ENCODE data around the gene BCORL1.

The BCORL1 gene

DNA sequence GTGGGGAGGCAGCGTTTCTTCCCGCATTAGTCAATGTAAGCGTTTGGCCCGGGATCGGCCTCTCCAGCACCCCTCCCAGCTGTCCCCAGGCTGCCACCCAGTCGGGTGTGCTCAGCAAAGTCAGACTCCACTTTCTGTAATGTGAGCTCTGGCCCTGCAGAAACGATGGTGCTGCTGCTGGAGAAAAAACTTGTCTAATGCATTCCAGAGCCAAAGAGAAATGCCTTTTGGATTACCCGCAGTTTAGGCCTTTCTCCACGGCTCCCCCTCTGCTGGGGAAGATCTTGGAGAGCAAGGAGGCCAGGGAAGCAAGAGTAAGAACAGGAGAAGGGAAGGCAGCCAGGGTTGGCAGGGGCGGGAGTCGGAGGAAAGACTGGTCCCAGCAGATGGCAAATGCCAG, 72.7 kb downstream of the BCORL1 start:
- in situ Hi-C loops (cut with MboI; ENCODE audit: low sequenced_read_pairs) = loop anchor here (10.0 kb wide), 1 partner anchor 130 kb away; no protein-coding TSS in a partner anchor

DNA sequence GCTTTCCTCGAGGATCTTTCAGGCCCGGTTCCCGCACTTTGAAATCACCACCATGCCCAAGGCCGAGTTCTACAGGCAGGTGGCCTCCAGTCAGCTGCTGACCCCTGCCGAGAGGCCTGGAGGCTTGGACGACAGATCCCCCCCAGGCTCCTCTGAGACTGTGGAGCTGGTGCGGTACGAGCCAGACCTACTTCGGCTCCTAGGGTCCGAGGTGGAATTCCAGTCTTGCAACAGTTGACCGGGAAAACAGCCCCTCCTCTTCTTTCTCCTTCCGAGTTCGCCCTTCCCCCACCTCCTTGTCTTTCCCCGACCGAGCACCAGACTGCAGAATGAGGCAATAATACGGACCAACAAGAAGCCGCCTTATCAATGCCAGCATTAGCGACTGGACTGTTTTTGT, 73.5 kb downstream of the BCORL1 start:
- in situ Hi-C loops (cut with MboI; ENCODE audit: low sequenced_read_pairs) = loop anchor here (10.0 kb wide), 1 partner anchor 131 kb away; no protein-coding TSS in a partner anchor

DNA sequence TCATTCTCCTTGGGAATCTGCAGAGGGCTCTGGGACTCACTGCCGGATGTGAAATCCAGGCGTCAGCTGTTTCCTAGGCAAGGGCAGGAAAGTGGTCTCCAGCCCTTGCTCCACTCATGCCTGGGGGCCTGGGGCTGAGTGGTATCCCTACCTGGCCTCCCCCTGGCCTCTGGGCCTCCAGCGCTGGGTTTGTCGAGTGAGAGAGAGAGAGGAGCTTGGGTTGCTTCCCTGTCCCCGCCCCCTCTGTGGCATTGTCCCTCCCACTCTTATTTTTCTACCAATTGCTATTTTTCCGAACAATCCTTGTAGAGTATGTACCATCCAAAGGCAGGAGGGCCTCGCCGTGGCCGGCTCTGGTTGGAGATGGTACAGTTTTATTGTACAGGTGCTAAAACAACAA, 74.8 kb downstream of the BCORL1 start:
- in situ Hi-C loops (cut with MboI; ENCODE audit: low sequenced_read_pairs) = loop anchor here (10.0 kb wide), 1 partner anchor 132 kb away; no protein-coding TSS in a partner anchor

DNA sequence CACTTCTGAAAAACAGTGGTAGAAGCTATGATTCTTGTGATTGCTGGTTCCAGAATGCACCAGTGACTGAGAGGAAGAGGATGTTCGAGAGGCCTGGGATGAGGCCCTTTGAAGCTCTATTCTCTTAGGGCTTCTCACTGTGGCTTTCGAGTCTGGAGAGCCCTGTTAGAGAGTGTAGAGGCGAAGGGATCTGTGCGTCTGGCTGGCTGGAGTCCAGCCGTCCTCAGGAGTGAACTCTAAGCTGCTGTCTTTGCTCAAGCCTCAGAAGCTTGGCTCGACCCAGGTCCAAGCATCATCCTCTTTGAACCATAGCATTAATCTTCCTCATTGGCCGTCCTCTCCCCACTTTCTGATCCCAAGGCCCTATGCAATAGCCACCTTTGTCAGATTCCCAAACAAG, 76.2 kb downstream of the BCORL1 start:
- in situ Hi-C loops (cut with MboI; ENCODE audit: low sequenced_read_pairs) = loop anchor here (10.0 kb wide), 1 partner anchor 134 kb away; no protein-coding TSS in a partner anchor

DNA sequence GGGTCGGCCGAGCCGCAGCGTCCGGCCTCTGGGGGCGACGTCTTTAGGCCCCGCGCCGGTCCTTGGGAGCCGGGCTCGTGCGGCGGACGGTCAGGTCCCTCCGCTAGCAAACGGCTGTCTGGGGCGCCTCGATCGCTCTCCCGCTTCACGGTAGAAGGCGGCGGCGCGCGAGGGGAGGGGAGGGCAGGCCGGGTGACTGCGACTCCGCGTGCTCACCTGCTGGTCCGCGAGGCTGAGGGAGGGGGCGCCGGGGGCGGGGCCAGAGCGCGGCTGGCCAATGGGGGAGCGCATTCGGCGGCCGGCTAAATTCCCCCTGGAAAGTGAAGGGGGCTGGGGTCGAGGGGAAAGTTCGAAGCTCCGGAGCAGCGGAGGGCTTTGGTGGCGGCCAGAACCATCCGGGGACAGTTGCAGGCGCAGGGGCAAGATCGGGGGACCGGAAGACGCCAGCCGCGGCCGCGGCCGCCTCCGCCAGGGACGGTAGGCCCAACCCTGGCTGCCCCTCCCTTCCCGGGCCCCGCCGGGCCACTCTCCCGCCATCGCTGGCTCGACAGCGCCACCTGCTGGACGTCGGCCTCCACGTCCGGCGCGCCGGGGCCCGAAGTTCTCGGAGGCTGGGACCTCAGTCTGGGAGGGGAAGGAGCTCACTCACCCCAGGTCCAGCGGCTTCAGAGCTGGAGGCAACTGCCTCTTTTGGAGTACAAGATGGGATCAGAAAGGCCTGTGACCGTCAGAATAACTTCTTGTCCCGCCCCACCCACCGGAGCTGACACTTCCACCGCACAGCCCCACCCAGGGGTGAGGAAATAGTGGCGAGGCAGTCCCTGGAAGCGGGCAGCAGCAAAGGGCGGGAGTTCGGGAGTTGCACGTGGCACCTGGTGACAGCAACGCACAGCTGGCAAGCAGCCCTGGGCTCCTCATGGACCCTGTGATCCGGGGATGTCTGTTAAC, 78.0 kb downstream of the BCORL1 start:
- in situ Hi-C loops (cut with MboI; ENCODE audit: low sequenced_read_pairs) = loop anchor here (10.0 kb wide), 1 partner anchor 446 kb away; no protein-coding TSS in a partner anchor

DNA sequence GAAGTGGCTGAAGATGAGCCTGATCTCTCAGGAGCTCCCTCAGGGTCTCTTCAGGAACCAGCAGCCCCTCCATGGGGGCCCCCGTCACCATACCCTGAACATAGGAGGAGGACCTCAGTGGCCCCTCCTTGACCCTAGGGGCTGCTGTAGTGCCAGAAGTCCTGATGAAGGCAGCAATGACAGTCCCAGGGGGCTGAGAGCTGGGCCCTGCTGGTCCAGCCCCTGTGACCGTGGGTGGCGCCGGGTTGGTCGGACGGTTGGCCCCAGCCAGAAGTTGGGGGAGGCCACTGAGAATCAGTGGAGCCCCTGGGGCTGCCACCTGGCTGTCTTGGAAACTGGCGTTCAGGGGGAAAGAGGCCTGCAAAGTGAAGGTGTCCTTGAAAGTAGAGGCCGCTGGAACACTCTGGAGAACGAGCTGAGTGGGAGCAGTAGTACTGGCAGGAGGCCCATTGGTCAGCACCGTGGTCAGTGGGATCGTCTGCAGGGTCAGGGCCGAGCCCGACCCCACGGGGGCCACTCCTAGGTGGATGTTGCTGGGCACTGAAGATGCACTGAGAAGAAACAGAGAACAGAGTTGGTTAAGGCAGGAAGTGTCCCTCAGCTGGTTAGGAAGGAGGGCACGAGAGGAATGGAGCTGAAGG, 84.7 kb downstream of the BCORL1 start:
- in situ Hi-C loops (cut with MboI; ENCODE audit: low sequenced_read_pairs) = loop anchor here (10.0 kb wide), 1 partner anchor 452 kb away; no protein-coding TSS in a partner anchor

DNA sequence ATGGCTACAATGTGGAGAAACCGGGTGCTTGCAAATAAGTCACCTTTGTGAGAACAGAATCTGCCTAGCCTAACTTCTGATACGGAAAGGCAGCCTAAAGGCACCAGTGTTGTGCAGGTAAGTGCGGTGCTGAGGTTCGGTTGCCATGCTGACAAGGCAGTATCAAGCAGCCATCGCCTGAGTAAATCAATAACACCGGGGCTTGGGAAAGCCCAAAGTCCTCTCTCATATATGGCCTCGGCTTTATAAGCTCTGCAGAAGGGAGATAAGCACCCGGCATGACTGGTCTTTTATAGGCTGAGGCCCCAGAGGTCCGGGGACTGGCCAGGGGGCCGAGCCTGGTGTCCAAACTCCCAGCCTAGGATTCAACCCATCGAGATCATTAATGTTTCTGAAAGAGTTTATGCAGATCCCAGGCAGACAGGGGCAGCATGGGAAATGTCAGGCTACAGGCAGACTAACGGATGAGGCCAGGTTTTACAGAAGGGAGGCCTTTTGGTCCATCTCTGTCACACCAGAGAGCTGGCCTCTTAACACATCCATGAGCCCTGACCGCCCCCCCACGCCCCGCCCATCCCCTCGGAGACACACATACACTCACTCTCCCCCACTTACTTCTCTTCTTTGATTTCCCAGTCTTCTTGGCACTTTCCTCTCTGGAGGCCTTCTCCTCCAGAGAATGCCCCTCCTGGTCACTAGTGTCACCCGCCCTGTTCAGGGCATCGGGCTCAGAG, 89.3 kb downstream of the BCORL1 start:
- in situ Hi-C loops (cut with MboI; ENCODE audit: low sequenced_read_pairs) = loop anchor here (10.0 kb wide), 1 partner anchor 53 kb away; no protein-coding TSS in a partner anchor

DNA sequence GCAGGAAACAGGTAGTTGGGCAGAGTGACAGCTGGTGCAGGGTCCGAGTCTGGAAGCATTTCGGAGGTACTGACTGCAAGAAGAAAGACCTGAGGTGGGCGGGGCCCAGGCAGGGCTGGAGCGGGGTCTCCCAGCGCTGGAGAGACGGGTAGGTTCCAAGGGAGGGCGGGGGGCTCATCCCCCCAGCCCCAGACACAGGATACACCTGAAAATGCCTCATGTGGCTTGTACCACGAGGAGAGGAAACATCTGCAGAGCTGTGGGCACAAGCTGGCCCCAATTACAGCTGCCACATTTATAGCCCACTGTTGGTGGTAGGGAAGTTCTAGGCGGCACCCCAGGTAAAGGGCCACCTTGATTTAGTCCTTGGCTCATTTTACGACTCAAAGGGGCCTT, 89.9 kb downstream of the BCORL1 start:
- in situ Hi-C loops (cut with MboI; ENCODE audit: low sequenced_read_pairs) = loop anchor here (10.0 kb wide), 1 partner anchor 52 kb away; no protein-coding TSS in a partner anchor

DNA sequence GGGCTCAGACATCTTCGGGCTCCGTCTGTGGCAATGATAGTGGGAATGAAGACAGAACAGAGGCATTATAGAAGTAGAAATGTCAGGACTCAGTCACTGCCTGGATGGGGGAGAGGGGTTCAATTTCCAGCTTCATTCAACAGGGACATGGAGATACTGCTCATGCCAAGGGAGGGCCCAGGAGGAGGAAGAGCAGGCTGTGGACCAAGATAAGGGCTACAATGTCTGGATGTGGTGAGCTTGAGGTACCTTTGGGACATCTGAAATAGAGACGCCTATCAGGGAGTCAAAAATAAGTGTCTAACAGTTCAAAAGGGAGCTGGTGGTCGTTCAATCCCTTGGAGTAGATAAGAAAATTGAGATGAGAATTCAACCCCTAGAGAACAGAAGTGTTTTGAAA, 93.3 kb downstream of the BCORL1 start:
- in situ Hi-C loops (cut with MboI; ENCODE audit: low sequenced_read_pairs) = loop anchor here (10.0 kb wide), 1 partner anchor 49 kb away; no protein-coding TSS in a partner anchor

DNA sequence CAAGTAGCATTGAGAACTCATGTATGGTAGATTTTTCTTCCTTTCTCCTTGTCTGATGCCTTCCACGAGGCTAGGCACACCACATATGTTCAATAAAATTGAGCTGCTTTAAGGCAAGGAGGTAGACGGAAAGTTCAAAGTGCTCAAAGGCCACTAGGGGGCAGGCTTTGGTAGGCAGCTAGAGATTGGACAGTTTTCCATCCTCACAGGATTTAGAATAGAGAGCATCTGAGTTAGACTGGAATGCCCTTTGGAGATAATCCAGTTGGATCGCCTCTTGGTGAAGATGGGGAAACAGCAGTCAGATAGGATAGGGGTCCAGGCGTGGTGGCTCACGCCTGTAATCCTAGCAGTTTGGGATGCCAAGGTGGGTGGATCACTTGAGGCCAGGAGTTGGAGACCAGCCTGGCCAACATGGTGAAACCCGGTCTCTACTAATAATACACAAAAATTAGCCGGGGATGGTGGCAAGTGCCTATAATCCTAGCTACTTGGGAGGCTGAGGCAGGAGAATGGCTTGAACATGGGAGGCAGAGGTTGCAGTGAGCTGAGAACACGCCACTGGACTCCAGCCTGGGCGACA, 97.5 kb downstream of the BCORL1 start:
- in situ Hi-C loops (cut with MboI; ENCODE audit: low sequenced_read_pairs) = loop anchor here (10.0 kb wide), 1 partner anchor 45 kb away; no protein-coding TSS in a partner anchor

DNA sequence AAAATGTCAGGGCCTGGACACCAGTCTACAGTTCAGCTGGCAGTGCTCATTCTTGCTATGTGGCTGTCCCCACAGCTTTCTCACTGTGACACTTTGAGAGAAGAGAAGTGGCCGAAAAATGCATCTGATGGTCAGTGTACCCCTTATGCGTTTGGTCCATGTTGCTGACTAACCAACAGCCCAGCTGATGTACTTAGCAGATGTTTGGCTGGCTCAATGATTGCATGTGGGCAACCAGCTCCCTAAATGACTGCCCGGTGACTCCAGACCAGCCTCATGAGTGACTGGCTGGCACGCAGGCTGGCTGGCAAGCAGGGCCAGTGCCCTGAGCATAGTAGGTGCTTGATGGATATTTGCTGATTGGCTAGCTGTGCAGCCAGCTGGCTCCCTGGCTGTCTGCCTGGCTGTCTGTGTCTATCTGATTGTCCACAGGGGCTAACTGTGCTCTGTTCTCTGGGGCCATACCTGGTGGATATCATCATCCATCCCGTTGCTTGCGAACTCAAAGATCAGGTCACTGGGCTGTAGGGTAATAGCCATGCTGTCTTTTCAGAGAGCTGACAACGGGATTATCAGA, 98.4 kb downstream of the BCORL1 start:
- in situ Hi-C loops (cut with MboI; ENCODE audit: low sequenced_read_pairs) = no loop called here

DNA sequence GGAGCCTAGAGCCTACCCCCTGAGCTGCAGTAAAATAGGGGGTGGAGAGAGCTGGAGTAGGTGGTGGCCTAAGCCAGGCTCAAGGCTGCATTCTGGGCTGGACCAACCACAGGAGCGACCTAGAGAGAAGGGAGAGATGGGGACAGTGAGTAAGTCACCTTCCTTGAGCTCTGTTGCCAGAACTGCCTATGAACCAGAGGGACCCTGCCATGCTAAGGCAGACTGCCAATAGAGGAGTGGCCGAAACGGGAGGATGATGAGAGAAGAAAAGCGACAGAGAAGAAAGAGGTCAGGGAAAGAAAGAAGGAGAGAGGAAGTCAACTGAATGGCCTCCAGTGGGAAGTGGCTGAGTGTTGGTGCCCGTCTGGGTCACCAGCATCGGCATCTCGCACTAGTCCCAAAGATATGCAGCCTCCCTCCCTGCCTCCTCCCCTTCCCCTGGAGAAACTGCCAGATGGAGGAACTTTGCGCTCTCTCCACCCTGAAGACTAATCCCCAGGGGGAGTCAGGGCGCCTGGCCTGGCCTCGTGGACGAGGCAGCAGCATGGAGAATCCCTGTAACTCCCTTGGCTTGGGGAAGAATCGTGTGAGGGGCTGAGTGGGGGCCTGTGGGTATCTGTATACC, 99.1 kb downstream of the BCORL1 start:
- in situ Hi-C loops (cut with MboI; ENCODE audit: low sequenced_read_pairs) = no loop called here

DNA sequence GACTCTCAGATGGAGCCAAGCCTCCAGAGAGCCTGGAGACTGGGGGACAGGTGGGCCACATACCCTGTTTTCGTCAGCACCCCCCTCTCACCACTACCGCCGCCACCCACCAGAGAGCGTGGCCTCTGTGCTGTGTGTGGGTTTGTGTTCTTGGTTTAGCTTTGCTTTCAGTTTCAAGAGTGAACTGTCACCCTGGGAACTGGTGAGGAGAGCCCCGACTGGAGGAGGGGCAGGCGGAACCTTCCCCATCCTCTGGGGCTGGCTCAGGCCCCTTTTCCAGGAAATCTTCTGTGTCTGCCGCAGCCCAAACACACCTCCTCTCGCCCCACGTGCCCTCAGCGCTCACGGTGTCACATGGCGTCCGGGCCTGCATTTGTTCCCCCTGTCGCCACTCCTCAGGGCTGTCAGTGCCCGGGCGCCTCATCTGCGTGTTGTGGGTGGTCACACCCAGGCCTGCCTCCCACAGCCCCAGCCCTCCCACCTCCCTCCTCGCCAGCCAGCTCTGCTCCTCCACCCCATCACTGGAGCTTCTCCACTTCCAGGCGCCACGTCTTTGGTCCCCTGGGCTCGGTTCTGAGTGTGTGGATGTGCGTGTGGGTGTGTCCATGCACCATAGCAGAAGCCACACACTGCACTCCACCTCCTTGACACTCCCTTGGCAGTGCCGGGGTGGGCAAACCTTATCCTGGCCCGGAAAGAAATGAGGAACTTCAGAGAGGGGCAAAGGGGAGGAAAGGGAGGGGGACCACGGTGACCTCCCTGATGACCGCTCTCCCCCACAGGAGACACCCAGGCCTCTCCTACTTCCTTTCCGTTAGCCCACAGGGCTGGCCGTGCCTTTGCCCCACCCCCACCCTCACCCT, 100.0 kb downstream of the BCORL1 start:
- in situ Hi-C loops (cut with MboI; ENCODE audit: low sequenced_read_pairs) = no loop called here

DNA sequence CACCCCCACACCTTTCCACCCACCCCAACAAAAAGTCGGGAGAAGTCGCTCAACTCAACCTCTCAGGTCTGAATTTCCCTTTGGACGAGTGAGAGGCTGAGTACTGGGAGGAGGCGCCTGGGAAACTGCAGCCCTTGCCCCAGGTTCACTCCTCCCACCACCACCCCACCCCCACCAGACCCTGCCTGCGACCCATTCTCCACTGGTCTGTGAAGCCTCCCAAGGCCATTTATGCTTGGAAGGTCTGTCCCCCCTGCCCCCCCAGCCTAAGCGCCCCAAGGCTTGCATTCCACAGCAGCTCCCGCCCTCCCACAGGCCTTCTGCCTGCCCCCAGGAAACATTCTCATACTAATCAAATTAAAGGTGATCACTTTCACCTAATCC, 100.7 kb downstream of the BCORL1 start:
- in situ Hi-C loops (cut with MboI; ENCODE audit: low sequenced_read_pairs) = no loop called here

DNA sequence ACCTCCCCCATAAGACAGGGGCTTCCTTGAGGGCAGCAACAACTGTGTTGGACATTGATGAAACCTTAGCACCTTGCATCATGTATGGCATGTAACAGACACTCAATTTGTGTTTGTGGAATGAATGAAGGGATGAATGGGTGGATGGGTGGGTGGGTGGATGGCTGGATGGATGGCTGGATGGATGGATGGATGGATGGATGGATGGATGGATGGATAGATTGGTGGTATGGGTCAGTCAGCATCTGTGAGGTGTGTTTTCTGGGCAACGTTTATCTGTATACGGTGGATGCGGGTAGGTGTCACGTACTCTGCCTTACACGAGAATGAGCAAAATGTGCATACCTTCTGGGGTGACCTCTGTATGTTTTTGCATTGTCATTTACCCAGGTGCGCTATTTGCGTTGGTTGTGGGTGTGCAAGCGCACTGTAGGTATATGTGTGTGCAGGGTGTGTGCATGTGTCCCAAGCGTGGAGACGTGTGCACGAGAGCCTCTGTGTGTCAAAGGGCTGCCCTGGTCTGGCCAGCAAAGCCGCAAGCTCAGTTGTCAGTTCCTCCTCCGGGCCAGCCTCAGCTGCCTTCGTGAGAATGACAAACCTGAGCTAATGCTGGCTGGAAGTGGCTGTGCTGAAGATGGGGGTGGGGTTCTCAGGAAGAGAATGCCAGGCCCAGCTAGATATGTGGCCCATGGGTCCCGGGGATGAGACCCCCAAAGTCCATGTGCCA, 101.4 kb downstream of the BCORL1 start:
- in situ Hi-C loops (cut with MboI; ENCODE audit: low sequenced_read_pairs) = no loop called here

DNA sequence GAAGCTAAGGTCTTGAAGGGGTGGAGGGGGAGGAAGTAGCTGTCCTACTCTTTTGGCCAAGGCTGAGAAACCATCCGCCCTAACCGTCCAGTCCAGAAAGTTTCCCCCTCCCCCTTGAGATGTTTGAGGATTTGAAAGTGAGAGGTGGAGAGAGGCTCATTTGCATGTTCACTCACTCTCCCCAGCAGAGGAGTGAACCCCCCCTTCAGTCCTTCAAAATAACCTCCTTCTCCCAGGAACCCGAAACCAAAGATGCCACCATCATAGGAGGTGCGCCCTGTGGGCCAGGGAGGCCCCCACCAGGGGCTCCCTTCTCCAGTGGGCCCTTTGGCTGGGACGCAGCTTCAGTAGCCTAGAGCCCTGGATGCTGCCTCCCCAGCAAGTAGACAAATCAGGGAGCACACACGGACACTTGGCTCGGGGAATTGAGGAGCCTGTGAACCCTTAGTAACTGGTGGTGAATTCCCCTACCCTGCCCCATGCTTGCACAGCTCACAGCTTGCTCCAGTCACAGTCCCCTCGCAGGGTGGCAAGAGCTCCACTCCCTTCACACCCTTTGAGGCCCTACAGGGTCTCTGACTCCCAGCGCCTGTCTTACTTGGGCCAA, 102.3 kb downstream of the BCORL1 start:
- in situ Hi-C loops (cut with MboI; ENCODE audit: low sequenced_read_pairs) = no loop called here

DNA sequence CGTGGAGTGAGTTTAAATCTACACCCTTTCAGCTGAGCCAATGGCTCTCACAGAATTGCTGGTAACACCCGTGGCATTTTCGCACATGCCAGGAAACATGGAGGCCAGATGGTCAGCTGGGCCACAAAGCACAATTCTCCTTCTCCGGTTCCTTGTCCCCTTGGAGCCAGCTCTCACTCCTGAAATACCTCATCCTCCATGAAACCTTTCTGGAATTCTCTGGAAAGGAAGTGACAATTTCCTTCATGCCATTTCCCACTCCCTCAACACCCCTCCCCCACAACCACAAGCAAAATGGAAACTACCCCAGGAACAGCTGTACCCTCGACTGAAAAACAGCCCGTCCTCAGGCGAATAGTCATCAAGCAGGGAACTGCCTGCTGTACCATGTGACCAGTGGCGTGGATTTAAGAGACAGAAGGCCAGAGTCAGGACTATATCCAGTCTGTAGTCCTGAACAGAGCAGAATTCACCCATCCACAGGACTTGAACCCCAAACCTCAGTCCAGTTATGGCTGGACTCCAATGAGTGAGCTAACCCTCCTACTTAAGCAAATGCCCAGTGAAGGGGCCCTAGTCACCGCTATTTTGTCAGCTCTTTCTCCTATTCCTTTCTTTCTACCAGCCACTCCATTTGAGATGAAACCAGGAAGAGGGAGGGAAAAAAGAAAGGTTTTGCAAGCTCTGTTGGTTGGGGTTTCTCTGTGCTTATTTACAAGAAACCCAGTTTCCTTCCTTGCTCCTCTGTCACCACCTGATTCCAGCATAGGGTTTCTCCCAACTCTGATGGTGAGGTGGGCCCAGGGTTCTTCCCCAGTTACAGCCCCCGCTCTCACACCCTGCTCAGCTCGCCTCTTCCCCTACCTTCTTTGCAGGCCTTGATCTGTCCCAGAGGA, 103.4 kb downstream of the BCORL1 start:
- in situ Hi-C loops (cut with MboI; ENCODE audit: low sequenced_read_pairs) = no loop called here
